Right renal pelvis (tissue), 4 donors: ENCODE results near the gene CYYR1. TPM values are rescaled to one million over a fixed set of nuclear protein-coding genes. Genes with fewer than 3 reads are reported as not detected.

ENCODE experiments used
- DNase-seq, 4 donors: peaks; one replicate each; pipeline ENCODE4 v3.0.0-alpha.2; 2013; ENCODE audit warnings: low read depth in 4 of 4, low spot score in 3 of 4, missing footprints in 1 of 4
- polyA plus RNA-seq, 4 donors: library from polyadenylated mRNA; unstranded; fragments of 120-200 nt; gene quantifications; one replicate each; pipeline ENCODE4 v1.2.1, GENCODE V29; 2013; ENCODE audit not compliant: insufficient read length in 4 of 4

Gene CYYR1
- 10 to 100 TPM; 53.3 to 75.9 (median 73.0) TPM for polyA plus RNA-seq

GRCh38 chr21:26572702-26573381, at the start of gene CYYR1:
Gene CYYR1, minus strand, starts transcription at chr21:26573286. Its CDS starts 346 bp downstream, at chr21:26572940.
- DNase-seq: peak; percentile 59 to 73 (median 66)

GRCh38 chr21:26617176-26617575, 44.1 kb upstream of the CYYR1 start:
- no peak for DNase-seq

- no peak for DNase-seq
Measured at GRCh38 chr21:26614251-26614650, 41.2 kb upstream of the CYYR1 start.

DNA sequence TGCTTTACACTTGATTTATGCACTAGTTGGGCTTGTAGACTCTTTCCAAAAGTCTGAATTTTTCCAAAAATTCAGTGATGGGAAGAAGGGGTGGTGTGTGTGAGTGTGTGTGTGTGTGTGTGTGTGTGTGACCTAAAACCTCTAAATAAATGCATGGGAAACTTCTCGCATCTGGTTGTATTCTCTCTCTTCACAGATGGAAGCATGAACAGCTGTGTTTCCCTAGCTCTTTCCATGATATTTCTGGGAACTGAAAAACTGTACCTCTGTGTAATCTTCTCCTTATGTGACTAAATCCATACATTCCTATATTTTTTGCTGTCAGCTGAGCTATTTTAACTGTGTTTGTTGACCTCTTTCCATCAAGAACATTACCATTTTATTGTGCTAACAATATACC, 26.2 kb upstream of the CYYR1 start:
- no peak for DNase-seq

DNA sequence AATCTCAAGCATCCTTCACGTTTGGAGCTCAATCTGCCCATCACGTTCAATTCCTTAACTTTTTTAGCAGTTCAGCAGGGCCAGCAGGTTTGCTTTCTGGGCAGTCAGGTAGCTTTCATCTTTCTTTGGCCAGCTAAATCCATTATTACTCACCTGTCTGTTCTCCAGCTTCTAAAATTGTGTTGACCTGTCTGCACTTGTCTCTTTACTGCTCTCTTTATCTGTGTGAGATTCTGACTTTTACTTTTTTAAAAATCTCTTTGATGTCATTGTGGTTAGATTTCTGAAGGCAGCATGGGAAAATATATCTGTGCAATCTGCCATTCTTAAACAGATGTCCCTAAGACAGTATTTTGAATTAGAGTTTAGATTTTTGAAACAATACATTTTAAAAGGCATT, 24.9 kb upstream of the CYYR1 start:
- DNase-seq: no peak

GRCh38 chr21:26597031-26597430, 23.9 kb upstream of the CYYR1 start:
- DNase-seq: no peak

DNA sequence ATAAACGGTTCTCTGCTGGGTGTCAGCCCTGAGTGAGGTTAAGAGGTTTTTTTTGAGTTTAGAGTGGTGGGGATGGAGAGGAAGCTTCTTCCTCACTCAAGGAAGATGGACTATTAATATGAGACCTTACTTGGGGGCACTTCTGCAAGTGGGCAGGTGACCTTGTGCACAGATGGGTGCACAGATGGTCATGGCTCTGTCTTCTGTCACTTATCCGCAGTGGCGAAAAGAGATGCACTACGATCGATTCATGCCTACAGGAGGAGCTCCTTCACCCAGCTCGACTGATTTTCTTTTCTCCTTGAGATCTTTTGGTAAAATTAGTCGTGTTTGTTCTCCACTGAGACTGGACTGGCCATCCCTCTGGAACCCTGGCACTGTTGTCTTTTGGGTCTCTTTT, 22.9 kb upstream of the CYYR1 start:
- no peak for DNase-seq

- no peak for DNase-seq
Measured at GRCh38 chr21:26593800-26594199, 20.7 kb upstream of the CYYR1 start.

GRCh38 chr21:26591543-26591942, 18.5 kb upstream of the CYYR1 start:
- DNase-seq: no peak

DNA sequence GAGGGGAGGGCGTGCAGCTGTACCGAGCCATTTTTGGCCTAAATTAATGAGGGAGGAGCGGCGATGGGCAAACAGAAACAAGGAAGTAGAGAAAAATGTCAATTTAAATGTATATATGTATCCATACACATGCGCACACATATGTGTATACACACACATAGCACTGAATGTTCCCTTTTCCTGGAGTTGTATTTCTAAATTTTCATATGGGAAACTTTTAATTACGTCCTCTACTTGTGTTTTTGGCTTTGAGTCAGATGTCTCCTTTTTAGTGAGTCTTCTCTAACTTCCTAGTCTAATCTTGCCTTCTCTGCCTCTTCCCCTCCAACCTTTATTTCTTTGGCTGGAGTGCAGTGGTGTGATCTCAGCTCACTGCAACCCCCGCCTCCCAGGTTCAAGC, 15.4 kb upstream of the CYYR1 start:
- no peak for DNase-seq

DNA sequence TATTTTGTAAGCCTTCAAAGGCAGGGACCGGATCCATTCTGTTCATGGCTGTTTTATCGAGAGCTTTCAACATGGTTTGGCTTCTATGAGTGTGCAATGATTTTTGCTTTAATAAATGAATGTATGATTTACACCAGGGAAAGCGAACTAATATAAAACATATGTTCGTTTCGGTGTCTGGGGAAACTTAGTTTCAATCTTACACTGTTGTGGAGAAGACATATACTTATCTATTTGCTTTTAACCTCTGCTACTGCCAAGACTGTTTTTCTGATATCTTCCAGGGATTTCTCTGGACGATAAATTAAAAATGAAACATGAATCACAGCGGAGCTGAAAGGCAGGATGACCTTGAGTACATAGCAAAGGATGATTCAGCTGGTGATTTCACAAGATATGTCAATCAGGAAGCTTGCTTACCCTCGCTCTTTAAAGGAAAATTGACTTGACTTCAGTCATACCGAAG, 14.7 kb upstream of the CYYR1 start:
- DNase-seq: no peak

- no peak for DNase-seq
Measured at GRCh38 chr21:26583769-26584168, 10.7 kb upstream of the CYYR1 start.

GRCh38 chr21:26581818-26582217, 8.7 kb upstream of the CYYR1 start:
- no peak for DNase-seq

GRCh38 chr21:26572076-26572701, 897 bp downstream of the CYYR1 start:
- peak in 1 of 4 donors; percentile 44 for DNase-seq

- no peak for DNase-seq
Measured at GRCh38 chr21:26570203-26570602, 2.9 kb downstream of the CYYR1 start.

GRCh38 chr21:26565546-26565945, 7.5 kb downstream of the CYYR1 start:
- no peak for DNase-seq

- DNase-seq: no peak
Measured at GRCh38 chr21:26565111-26565510, 8.0 kb downstream of the CYYR1 start.

DNA sequence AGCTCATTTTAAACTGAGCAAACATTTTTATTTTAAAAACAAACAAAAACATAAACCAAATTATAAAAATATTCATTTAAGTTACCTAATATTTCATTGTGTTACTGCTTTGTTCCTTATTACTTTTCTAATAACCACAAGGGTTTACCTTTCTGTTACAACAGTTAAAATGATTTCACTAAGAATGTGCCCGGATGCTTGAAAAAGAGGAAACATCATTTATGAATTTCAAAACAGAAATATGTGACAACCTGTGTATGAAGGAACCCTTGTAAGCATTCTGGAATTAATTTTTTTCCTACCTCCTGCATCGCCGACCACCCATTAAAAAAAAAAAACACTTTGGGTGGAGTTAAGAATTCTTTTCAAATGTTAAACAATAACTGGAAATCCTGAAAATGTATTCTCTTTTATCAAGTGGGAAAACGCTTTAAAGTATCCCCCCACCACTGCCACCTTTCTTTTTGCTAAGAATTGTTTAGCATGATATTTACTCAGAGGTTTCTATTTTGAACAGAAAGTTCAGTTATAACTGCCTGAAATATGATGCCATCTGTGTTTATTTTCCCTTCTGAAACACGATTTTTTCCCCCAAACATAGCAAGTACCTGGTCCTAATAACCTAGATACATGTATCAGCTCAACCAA, 9.1 kb downstream of the CYYR1 start:
- no peak for DNase-seq

DNA sequence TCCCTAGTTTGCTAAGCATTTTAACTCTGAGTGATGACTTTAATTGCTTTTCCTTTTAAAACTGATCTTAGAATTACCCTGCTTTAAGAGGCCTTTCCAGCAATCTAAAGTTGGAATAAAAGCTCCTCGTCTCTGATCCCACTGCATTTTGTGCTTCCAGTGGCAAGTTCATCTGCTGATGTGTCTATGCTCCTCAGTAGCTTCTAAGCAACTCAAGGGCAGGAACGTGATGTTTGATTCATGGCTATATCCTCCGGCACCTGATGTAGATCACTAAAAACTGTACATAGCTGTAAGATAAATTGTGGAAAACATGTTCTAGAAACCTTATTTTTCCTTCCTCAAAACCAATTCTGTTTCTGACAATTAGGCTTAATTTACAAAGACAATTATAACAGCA, 12.5 kb downstream of the CYYR1 start:
- no peak for DNase-seq

DNA sequence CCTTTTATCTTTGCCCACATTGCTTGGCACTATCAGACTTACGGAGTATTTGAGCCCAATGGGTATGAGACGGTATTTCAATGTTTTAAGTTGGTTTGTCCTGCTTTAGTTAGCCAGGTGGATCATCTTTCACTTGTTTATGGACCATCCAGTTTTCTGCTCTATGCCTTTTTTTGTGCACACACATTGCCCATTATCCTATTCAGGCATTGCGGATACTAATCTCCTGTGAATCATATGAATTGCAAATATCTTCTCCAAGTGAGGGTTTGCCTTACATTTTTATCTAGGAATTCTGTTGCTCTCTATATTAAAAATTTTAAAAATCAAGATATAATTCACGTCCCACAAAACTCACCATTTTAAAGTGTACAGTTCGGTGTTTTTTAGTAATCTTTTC, 14.0 kb downstream of the CYYR1 start:
- DNase-seq: no peak

GRCh38 chr21:26557106-26557505, 16.0 kb downstream of the CYYR1 start:
- no peak for DNase-seq
